ENCODE data around the gene BFSP2. TPM values are rescaled to one million over a fixed set of nuclear protein-coding genes. Genes with fewer than 3 reads are reported as not detected.

Gene BFSP2
- total and polyA plus RNA-seq, 2 donors (not counting 1 experiment from before 2014, with no cell fraction given) = 0.60 to 1.6 TPM

GRCh38 chr3:133491481-133492059, 91.7 kb downstream of the BFSP2 start:
- Histone ChIP-seq H3K36me3 (replicated peaks in 1 of 2; ENCODE audit: control extremely low read depth in 1 of 2, control insufficient read depth in 1 of 2, extremely low read depth in 1 of 2, insufficient read depth in 2 of 2, low read length in 1 of 2) (no peaks in the 10 kb centered on the region), H3K4me2 (replicated peaks; ENCODE audit: low read depth, low read length, poor library complexity, severe bottlenecking) (peak overlapping the region; percentile 63), H3K27ac (ENCODE audit: low read length in 2 of 2) (no peak overlapping the region), H3K27me3 (replicated peaks in 1 of 4; ENCODE audit: control extremely low read depth in 1 of 4, control insufficient read depth in 3 of 4, insufficient read depth in 4 of 4, low read length in 3 of 4) (no peaks in the 10 kb centered on the region), H2AFZ (ENCODE audit: insufficient read depth, low read depth, low read length, poor library complexity, severe bottlenecking) (no peak overlapping the region), H3K9ac (ENCODE audit: low read length) (no peak overlapping the region), H3K4me1 (ENCODE audit: control insufficient read depth in 2 of 2, insufficient read depth in 2 of 2, low read length in 2 of 2) (peaks cover 24 to 37% of the 10 kb centered on the region in 2 donors), H3K4me3 (ENCODE audit: control extremely low read depth in 1 of 5, extremely low read depth in 1 of 5, insufficient read depth in 1 of 5, low read depth in 2 of 5, low read length in 4 of 5) (no peak overlapping the region), H3K9me3 (ENCODE audit: control extremely low read depth in 1 of 3, control insufficient read depth in 2 of 3, insufficient read depth in 1 of 3, low read length in 2 of 3) (peaks cover 0 to 9% (median 6%) of the 10 kb centered on the region in 3 donors), H3K79me2 (ENCODE audit: control insufficient read depth, insufficient read depth, low read length) (no peaks in the 10 kb centered on the region), H4K20me1 (ENCODE audit: control insufficient read depth, insufficient read depth, low read length, poor library complexity, severe bottlenecking) (no peaks in the 10 kb centered on the region)
- H3K4me1 Mint-ChIP-seq = peaks cover 39% of the 10 kb centered on the region
- H3K27me3 Mint-ChIP-seq = no peaks in the 10 kb centered on the region
- intact Hi-C loops (cut with micrococcal nuclease) = loop anchor here (1.0 to 2.0 kb wide), 4 partner anchors 16 to 81 kb away; no protein-coding TSS in a partner anchor
- peaks cover 1% of the 10 kb centered on the region for H3K9me3 Mint-ChIP-seq (ENCODE audit: insufficient read depth)
- TF ChIP-seq CTCF (IDR thresholded peaks at IDR 0.05) (no peak), EZH2 (IDR thresholded peaks at IDR 0.05; ENCODE audit: borderline replicate concordance, insufficient read depth, low read depth, low read length, poor library complexity, severe bottlenecking) (no peak)
- ATAC-seq (ENCODE audit: low read depth) (no peak), DNase-seq (no peak)
- 75% methylated on average over 3 of the region's 3 CpGs for WGBS (ENCODE audit: insufficient coverage)
- H3K4me3 Mint-ChIP-seq = peak overlapping the region; percentile 79
- H3K27ac Mint-ChIP-seq = peak overlapping the region; percentile 79
- ChIA-PET CTCF (interaction anchor here (0.9 to 9.6 kb wide), 9 partner anchors 11 to 87 kb away, joined by 3 to 82 read pairs (median 5); partner anchors contain the start of gene CDV3), POLR2A (interaction anchor here (0.9 to 2.6 kb wide), 5 partner anchors 17 to 81 kb away, joined by 3 to 13 read pairs (median 4); partner anchors contain the start of gene CDV3)

GRCh38 chr3:133492159-133492741, 92.4 kb downstream of the BFSP2 start:
- DNase-seq = no peak
- intact Hi-C loops (cut with micrococcal nuclease) = no loop called here
- H2AFZ ChIP-seq (ENCODE audit: insufficient read depth, low read depth, low read length, poor library complexity, severe bottlenecking) = no peak overlapping the region

More at GRCh38 chr3:133492159-133492741, 92.4 kb downstream of the BFSP2 start:
- H3K4me1 Mint-ChIP-seq = peaks cover 39% of the 10 kb centered on the region
- TF ChIP-seq CTCF (IDR thresholded peaks at IDR 0.05) = no peak
- TF ChIP-seq EZH2 (IDR thresholded peaks at IDR 0.05; ENCODE audit: borderline replicate concordance, insufficient read depth, low read depth, low read length, poor library complexity, severe bottlenecking) = no peak
- no peak for ATAC-seq (ENCODE audit: low read depth)
- Histone ChIP-seq H4K20me1 (ENCODE audit: control insufficient read depth, insufficient read depth, low read length, poor library complexity, severe bottlenecking) (no peaks in the 10 kb centered on the region), H3K79me2 (ENCODE audit: control insufficient read depth, insufficient read depth, low read length) (no peaks in the 10 kb centered on the region), H3K27me3 (replicated peaks in 1 of 4; ENCODE audit: control extremely low read depth in 1 of 4, control insufficient read depth in 3 of 4, insufficient read depth in 4 of 4, low read length in 3 of 4) (no peaks in the 10 kb centered on the region), H3K4me2 (replicated peaks; ENCODE audit: low read depth, low read length, poor library complexity, severe bottlenecking) (peak overlapping the region; percentile 63), H3K4me3 (ENCODE audit: control extremely low read depth in 1 of 5, extremely low read depth in 1 of 5, insufficient read depth in 1 of 5, low read depth in 2 of 5, low read length in 4 of 5) (no peak overlapping the region), H3K9me3 (ENCODE audit: control extremely low read depth in 1 of 3, control insufficient read depth in 2 of 3, insufficient read depth in 1 of 3, low read length in 2 of 3) (peaks cover 0 to 2% (median 0%) of the 10 kb centered on the region in 3 donors), H3K27ac (ENCODE audit: low read length in 2 of 2) (no peak overlapping the region), H3K36me3 (replicated peaks in 1 of 2; ENCODE audit: control extremely low read depth in 1 of 2, control insufficient read depth in 1 of 2, extremely low read depth in 1 of 2, insufficient read depth in 2 of 2, low read length in 1 of 2) (no peaks in the 10 kb centered on the region), H3K4me1 (ENCODE audit: control insufficient read depth in 2 of 2, insufficient read depth in 2 of 2, low read length in 2 of 2) (peaks cover 24 to 37% of the 10 kb centered on the region in 2 donors), H3K9ac (ENCODE audit: low read length) (no peak overlapping the region)
- no peak overlapping the region for H3K27ac Mint-ChIP-seq
- no peaks in the 10 kb centered on the region for H3K9me3 Mint-ChIP-seq (ENCODE audit: insufficient read depth)
- WGBS (ENCODE audit: insufficient coverage) = 56% methylated on average over 6 of the region's 6 CpGs
- ChIA-PET CTCF (interaction anchor here (0.9 to 9.6 kb wide), 6 partner anchors 27 to 86 kb away, joined by 3 to 82 read pairs (median 6); partner anchors contain the start of gene CDV3), POLR2A (interaction anchor here (2.6 kb wide), 1 partner anchor 17 kb away, joined by 7 read pairs; no protein-coding TSS in a partner anchor)
- peak overlapping the region; percentile 40 for H3K4me3 Mint-ChIP-seq
- no peaks in the 10 kb centered on the region for H3K27me3 Mint-ChIP-seq
